IMR-90 (cell line): ENCODE data around the gene OGG1.

Experiments used
- BHLHE40 ChIP-seq: fragments of 150-350 bp; IDR thresholded peaks from 2 replicates; pipeline ENCODE4 v1.6.1; 2016; ENCODE audit warnings: mild to moderate bottlenecking, low read depth, low read length
- CEBPB ChIP-seq: IDR thresholded peaks from 2 replicates; pipeline ENCODE4 v1.6.1; 2012; ENCODE audit warnings: low read depth, low read length, improper control_type of control experiment
- CHD1 ChIP-seq: IDR thresholded peaks from 2 replicates; pipeline ENCODE4 v1.6.1; 2012; ENCODE audit warnings: low read depth, low read length, improper control_type of control experiment
- MAFK ChIP-seq: IDR thresholded peaks from 2 replicates; pipeline ENCODE4 v1.6.1; 2012; ENCODE audit warnings: low read depth, low read length, improper control_type of control experiment
- MAZ ChIP-seq: IDR thresholded peaks from 2 replicates; pipeline ENCODE4 v1.6.1; 2012; ENCODE audit warnings: low read depth, mild to moderate bottlenecking, low read length, improper control_type of control experiment, moderate library complexity, borderline replicate concordance
- MXI1 ChIP-seq: IDR thresholded peaks from 2 replicates; pipeline ENCODE4 v1.6.1; 2012; ENCODE audit warnings: low read depth, mild to moderate bottlenecking, low read length, moderate library complexity, borderline replicate concordance
- NFE2L2 ChIP-seq: fragments of 150-350 bp; IDR thresholded peaks from 2 replicates; pipeline ENCODE4 v1.6.1; 2016; ENCODE audit warnings: low read depth, mild to moderate bottlenecking, low read length
- POLR2A ChIP-seq: IDR thresholded peaks from 2 replicates; pipeline ENCODE4 v1.6.1; 2012; ENCODE audit warnings: mild to moderate bottlenecking, low read depth, low read length
- RAD21 ChIP-seq: IDR thresholded peaks from 2 replicates; pipeline ENCODE4 v1.6.1; 2012; ENCODE audit warnings: low read length, improper control_type of control experiment
- RCOR1 ChIP-seq: IDR thresholded peaks from 2 replicates; pipeline ENCODE4 v1.6.1; 2012; ENCODE audit warnings: mild to moderate bottlenecking, low read length, improper control_type of control experiment; ENCODE audit not compliant: insufficient replicate concordance
- SMC3 ChIP-seq: fragments of 150-350 bp; IDR thresholded peaks from 2 replicates; pipeline ENCODE4 v1.6.1; 2016; ENCODE audit warnings: low read depth, mild to moderate bottlenecking, antibody characterized with exemption, low read length, moderate library complexity
- TF ChIP-seq, protein P1 (sequence below): conservative IDR thresholded peaks from 2 replicates; pipeline ENCODE4 v1.5.1; 2012; ENCODE audit warnings: mild to moderate bottlenecking, low read depth, low read length, improper control_type of control experiment
- TF ChIP-seq, protein P2 (sequence below): fragments of 150-350 bp; IDR thresholded peaks from 2 replicates; pipeline ENCODE4 v1.6.1; 2017; ENCODE audit warnings: mild to moderate bottlenecking, antibody characterized with exemption, low read length, low read depth
- TF ChIP-seq, protein P3 (sequence below): fragments of 150-350 bp; IDR thresholded peaks from 2 replicates; pipeline ENCODE4 v1.6.1; 2016; ENCODE audit warnings: low read depth, mild to moderate bottlenecking, low read length, moderate library complexity, borderline replicate concordance

DNA sequence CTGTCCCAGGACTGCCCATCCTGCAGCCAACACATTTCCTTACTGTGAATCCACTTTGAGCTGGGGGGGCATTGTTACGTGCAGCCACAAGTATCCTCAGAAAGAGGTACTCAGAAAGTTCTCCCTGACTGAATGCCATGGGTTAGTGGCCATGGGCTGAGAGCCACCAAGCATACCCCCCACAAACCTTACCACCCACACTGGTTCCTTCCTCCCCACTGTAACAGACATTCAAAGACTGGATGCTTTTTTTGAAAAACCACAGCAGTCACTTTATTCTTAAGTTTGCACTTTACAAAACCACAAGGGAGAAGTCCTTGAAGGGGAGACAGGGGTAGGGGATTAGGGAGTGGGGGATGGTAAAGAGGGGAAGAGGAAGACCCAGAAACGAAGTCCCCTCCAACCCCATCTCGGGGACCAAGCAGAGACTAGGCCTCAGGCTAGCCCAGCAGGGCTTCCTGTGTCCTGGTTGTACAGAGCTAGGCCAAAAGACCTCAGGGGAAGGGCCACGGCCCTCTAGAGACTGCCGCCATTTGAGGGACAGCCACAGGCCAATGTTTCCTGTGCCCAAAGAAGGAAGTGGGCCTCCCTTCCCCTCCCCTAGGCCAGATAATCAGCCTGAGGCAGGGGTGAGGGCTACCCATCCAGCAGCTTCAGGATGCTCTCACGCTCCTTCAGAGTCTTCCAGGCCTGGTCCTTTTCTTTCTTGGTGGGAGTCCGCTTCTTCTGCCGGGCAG lies 30.1 kb downstream of the OGG1 start:
- TF ChIP-seq CEBPB (no peak), MXI1 (no peak), CHD1 (no peak), SMC3 (no peak), RCOR1 (no peak), NFE2L2 (no peak), MAFK (no peak), POLR2A (no peak), RAD21 (no peak), BHLHE40 (no peak), MAZ (no peak)
- TF ChIP-seq, protein P1, sequence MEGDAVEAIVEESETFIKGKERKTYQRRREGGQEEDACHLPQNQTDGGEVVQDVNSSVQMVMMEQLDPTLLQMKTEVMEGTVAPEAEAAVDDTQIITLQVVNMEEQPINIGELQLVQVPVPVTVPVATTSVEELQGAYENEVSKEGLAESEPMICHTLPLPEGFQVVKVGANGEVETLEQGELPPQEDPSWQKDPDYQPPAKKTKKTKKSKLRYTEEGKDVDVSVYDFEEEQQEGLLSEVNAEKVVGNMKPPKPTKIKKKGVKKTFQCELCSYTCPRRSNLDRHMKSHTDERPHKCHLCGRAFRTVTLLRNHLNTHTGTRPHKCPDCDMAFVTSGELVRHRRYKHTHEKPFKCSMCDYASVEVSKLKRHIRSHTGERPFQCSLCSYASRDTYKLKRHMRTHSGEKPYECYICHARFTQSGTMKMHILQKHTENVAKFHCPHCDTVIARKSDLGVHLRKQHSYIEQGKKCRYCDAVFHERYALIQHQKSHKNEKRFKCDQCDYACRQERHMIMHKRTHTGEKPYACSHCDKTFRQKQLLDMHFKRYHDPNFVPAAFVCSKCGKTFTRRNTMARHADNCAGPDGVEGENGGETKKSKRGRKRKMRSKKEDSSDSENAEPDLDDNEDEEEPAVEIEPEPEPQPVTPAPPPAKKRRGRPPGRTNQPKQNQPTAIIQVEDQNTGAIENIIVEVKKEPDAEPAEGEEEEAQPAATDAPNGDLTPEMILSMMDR, result no peak
- TF ChIP-seq, protein P2, sequence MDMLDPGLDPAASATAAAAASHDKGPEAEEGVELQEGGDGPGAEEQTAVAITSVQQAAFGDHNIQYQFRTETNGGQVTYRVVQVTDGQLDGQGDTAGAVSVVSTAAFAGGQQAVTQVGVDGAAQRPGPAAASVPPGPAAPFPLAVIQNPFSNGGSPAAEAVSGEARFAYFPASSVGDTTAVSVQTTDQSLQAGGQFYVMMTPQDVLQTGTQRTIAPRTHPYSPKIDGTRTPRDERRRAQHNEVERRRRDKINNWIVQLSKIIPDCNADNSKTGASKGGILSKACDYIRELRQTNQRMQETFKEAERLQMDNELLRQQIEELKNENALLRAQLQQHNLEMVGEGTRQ, result no peak
- TF ChIP-seq, protein P3, sequence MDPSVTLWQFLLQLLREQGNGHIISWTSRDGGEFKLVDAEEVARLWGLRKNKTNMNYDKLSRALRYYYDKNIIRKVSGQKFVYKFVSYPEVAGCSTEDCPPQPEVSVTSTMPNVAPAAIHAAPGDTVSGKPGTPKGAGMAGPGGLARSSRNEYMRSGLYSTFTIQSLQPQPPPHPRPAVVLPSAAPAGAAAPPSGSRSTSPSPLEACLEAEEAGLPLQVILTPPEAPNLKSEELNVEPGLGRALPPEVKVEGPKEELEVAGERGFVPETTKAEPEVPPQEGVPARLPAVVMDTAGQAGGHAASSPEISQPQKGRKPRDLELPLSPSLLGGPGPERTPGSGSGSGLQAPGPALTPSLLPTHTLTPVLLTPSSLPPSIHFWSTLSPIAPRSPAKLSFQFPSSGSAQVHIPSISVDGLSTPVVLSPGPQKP, result no peak
